H1 (cell line): ENCODE measurements around the gene HDAC2. TPM values are rescaled to one million over a fixed set of nuclear protein-coding genes. Genes with fewer than 3 reads are reported as not detected.

Experiments used
- ASH2L ChIP-seq: fragments of 200-600, 300-600 bp; sonication (generic); IDR thresholded peaks from one replicate; pipeline ENCODE4 v1.7.1; 2017; ENCODE audit warnings: low read length
- BCL11A ChIP-seq, 2 experiments: IDR thresholded peaks; one replicate each; pipeline ENCODE4 v1.6.1; 2011; ENCODE audit warnings: low read depth in 2 of 2, low read length in 2 of 2, mild to moderate bottlenecking in 2 of 2
- BRCA1 ChIP-seq: IDR thresholded peaks from 2 replicates; pipeline ENCODE4 v1.6.1; 2012; ENCODE audit warnings: low read depth, low read length, improper control_type of control experiment
- CHD1 ChIP-seq: IDR thresholded peaks from 2 replicates; pipeline ENCODE4 v1.6.1; 2012; ENCODE audit warnings: low read depth, low read length, improper control_type of control experiment
- CHD2 ChIP-seq: IDR thresholded peaks from 2 replicates; pipeline ENCODE4 v1.6.1; 2012; ENCODE audit warnings: low read length, improper control_type of control experiment
- CREB1 ChIP-seq: IDR thresholded peaks from 2 replicates; pipeline ENCODE4 v1.6.1; 2012; ENCODE audit warnings: inconsistent platforms
- HDAC6 ChIP-seq: IDR thresholded peaks from one replicate; pipeline ENCODE4 v1.7.1; 2012; ENCODE audit warnings: low read depth, mild to moderate bottlenecking, inconsistent platforms, low read length, moderate library complexity
- JUND ChIP-seq: IDR thresholded peaks from 2 replicates; pipeline ENCODE4 v1.6.1; 2011; ENCODE audit warnings: mild to moderate bottlenecking, improper control_type of control experiment, low read length
- POLR2AphosphoS5 ChIP-seq: IDR thresholded peaks from 2 replicates; pipeline ENCODE4 v1.6.1; 2011; ENCODE audit warnings: low read depth, low read length
- RBBP5 ChIP-seq: IDR thresholded peaks from 2 replicates; pipeline ENCODE4 v1.7.1; 2012; ENCODE audit warnings: low read depth, mild to moderate bottlenecking, inconsistent platforms, low read length, moderate library complexity, borderline replicate concordance
- RNF2 ChIP-seq: fragments of 200-900, 300-1000 bp; sonication (generic); IDR thresholded peaks from 2 replicates; pipeline ENCODE4 v1.7.1; 2016; ENCODE audit warnings: borderline replicate concordance, low read depth, mild to moderate bottlenecking, antibody characterized with exemption, low read length; ENCODE audit not compliant: poor library complexity, severe bottlenecking; ENCODE audit errors: missing control alignments
- RXRA ChIP-seq: IDR thresholded peaks from 2 replicates; pipeline ENCODE4 v1.6.1; 2011; ENCODE audit warnings: low read depth, mild to moderate bottlenecking, low read length, moderate library complexity; ENCODE audit not compliant: insufficient read depth
- SIRT6 ChIP-seq: IDR thresholded peaks from one replicate; pipeline ENCODE4 v1.7.1; 2012; ENCODE audit warnings: low read length, inconsistent platforms
- SIX5 ChIP-seq: IDR thresholded peaks from 2 replicates; pipeline ENCODE4 v1.6.1; 2011; ENCODE audit warnings: mild to moderate bottlenecking, low read depth, low read length
- SP1 ChIP-seq: IDR thresholded peaks from 2 replicates; pipeline ENCODE4 v1.6.1; 2011; ENCODE audit warnings: low read depth, low read length
- TAF1 ChIP-seq: IDR thresholded peaks from 2 replicates; pipeline ENCODE4 v1.6.1; 2011; ENCODE audit warnings: mild to moderate bottlenecking, low read depth, low read length
- YY1 ChIP-seq: IDR thresholded peaks from 2 replicates; pipeline ENCODE4 v1.6.1; 2011; ENCODE audit warnings: low read depth, mild to moderate bottlenecking, low read length
- ZNF274 ChIP-seq: IDR thresholded peaks from 2 replicates; pipeline ENCODE4 v1.7.0; 2012; ENCODE audit warnings: low read length, borderline replicate concordance; ENCODE audit errors: extremely low read depth
- polyA plus RNA-seq, 7 experiments: library from polyadenylated mRNA; depleted of rRNA in 3 of 7; stranded (reverse) in 5 of 7; unstranded in 2 of 7; fragments of >200 nt in 5 of 7; fragments of 200-250 nt in 2 of 7; gene quantifications; 1 replicate in 5 of 7; 2 replicates in 1 of 7; 4 replicates in 1 of 7; pipeline versions ENCODE4 v1.2.1 to v1.2.3, GENCODE V29; 2011 to 2013; ENCODE audit warnings: missing spikeins in 2 of 7, mixed read lengths in 2 of 7
- total RNA-seq: library from RNA; stranded (reverse); fragmentation: NEBNext Ultra II Directional; extraction: Animal tissue kit (Norgen Biotek cat#: 25700); gene quantifications from 2 replicates; pipeline ENCODE4 v1.2.1, GENCODE V29; 2021
- TF ChIP-seq, protein P1 (sequence below): IDR thresholded peaks from 2 replicates; pipeline ENCODE4 v1.6.1; 2012; ENCODE audit warnings: inconsistent platforms
- TF ChIP-seq, protein P2 (sequence below): IDR thresholded peaks from 2 replicates; pipeline ENCODE4 v1.6.1; 2011; ENCODE audit warnings: low read depth, mild to moderate bottlenecking, low read length; ENCODE audit not compliant: insufficient read depth
- TF ChIP-seq, protein P3 (sequence below), 3 experiments: IDR thresholded peaks; 1 replicate in 2 of 3; 2 replicates in 1 of 3; pipeline versions ENCODE4 v1.5.1 to v1.6.1; 2011; ENCODE audit warnings: low read length in 3 of 3, mild to moderate bottlenecking in 3 of 3, inconsistent platforms in 2 of 3, low read depth in 1 of 3, moderate library complexity in 1 of 3; ENCODE audit not compliant: insufficient read depth in 1 of 3; ENCODE audit errors: control extremely low read depth in 1 of 3

The HDAC2 gene
- total and polyA plus RNA-seq, 2 of the 8 experiments (the other 6 are each of a cell fraction or from before 2014, with no cell fraction given): 323 to 374 TPM

DNA sequence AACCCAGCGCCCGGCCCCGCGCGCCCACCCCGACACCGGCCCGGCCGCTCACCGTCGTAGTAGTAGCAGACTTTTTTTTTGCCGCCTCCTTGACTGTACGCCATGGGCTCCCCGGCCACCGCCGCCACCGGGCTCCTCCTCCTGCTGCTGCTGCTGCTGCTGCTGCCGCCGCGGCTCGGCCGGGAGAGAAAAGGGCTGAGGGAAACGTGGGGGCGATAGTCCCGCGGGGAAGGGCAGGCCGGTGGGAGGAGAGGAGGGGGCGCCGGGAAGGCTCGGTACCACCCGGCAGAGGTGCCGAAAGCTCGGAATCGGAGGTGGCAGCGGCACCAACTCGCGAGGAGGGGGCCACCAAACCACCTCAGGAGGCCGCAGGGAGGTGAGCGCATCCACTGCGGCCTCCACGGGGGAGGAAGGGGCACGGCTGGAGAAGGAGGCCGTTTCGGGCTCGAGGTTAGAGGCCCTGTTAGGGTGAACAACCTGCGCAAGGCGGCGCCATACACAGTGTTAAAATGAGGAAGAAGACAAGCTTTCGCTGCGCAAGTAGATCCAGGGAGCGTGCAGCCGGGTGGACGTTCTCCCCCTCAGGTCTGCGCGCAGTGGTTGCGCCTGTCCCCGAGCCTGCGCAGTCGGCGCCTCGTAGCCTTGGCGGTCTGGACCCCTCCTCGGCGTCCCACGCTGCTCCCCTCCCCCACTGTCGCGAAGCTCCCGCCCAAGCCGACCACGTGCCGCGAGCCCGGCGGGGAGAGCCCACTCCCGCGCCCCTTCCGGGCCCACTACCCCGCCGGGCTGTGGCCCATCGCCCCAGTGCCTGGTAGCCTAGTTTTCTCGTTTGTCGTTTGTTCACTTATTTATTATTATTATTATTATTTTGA is at the start of gene HDAC2 (continued):
- TF ChIP-seq RXRA (no peak), SIX5 (no peak), POLR2AphosphoS5 (peak; percentile 87), ZNF274 (no peak), TAF1 (peak; percentile 79), CHD2 (peak; percentile 57), RNF2 (peak; percentile 45), HDAC6 (no peak), BRCA1 (peak; percentile 47; the same call in 1 of the 2 replicates), CREB1 (peak; percentile 37), BCL11A (IDR thresholded peaks at IDR 0.05; ENCODE audit: low read depth in 2 of 2, low read length in 2 of 2) (no peak), SIRT6 (no peak), YY1 (peak; percentile 5; the same call in 1 of the 2 replicates), RBBP5 (peak; percentile 56; the same call in 1 of the 2 replicates), SP1 (no peak), JUND (peak; percentile 97), ASH2L (peak; percentile 80), CHD1 (peak; percentile 96)
- TF ChIP-seq, protein P1, sequence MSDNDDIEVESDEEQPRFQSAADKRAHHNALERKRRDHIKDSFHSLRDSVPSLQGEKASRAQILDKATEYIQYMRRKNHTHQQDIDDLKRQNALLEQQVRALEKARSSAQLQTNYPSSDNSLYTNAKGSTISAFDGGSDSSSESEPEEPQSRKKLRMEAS: peak; percentile 100
- TF ChIP-seq, protein P2, sequence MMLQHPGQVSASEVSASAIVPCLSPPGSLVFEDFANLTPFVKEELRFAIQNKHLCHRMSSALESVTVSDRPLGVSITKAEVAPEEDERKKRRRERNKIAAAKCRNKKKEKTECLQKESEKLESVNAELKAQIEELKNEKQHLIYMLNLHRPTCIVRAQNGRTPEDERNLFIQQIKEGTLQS: no peak
- TF ChIP-seq, protein P3, sequence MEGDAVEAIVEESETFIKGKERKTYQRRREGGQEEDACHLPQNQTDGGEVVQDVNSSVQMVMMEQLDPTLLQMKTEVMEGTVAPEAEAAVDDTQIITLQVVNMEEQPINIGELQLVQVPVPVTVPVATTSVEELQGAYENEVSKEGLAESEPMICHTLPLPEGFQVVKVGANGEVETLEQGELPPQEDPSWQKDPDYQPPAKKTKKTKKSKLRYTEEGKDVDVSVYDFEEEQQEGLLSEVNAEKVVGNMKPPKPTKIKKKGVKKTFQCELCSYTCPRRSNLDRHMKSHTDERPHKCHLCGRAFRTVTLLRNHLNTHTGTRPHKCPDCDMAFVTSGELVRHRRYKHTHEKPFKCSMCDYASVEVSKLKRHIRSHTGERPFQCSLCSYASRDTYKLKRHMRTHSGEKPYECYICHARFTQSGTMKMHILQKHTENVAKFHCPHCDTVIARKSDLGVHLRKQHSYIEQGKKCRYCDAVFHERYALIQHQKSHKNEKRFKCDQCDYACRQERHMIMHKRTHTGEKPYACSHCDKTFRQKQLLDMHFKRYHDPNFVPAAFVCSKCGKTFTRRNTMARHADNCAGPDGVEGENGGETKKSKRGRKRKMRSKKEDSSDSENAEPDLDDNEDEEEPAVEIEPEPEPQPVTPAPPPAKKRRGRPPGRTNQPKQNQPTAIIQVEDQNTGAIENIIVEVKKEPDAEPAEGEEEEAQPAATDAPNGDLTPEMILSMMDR (IDR thresholded peaks at IDR 0.05; ENCODE audit: control extremely low read depth in 1 of 3, insufficient read depth in 1 of 3, low read depth in 1 of 3, low read length in 3 of 3): peak in 2 of 3 experiments; percentile 3 to 20; a peak in 2 of 4 replicates
